GM19025 (cell line): ENCODE measurements around the gene MCAM.

Experiments used
- ATAC-seq: cut with Tn5 transposase; IDR thresholded peaks from one replicate; pipeline ENCODE4 v1.9.1; 2021; ENCODE audit warnings: mild to moderate bottlenecking, low read depth, moderate library complexity; ENCODE audit not compliant: unreplicated experiment

The MCAM gene, protein sequence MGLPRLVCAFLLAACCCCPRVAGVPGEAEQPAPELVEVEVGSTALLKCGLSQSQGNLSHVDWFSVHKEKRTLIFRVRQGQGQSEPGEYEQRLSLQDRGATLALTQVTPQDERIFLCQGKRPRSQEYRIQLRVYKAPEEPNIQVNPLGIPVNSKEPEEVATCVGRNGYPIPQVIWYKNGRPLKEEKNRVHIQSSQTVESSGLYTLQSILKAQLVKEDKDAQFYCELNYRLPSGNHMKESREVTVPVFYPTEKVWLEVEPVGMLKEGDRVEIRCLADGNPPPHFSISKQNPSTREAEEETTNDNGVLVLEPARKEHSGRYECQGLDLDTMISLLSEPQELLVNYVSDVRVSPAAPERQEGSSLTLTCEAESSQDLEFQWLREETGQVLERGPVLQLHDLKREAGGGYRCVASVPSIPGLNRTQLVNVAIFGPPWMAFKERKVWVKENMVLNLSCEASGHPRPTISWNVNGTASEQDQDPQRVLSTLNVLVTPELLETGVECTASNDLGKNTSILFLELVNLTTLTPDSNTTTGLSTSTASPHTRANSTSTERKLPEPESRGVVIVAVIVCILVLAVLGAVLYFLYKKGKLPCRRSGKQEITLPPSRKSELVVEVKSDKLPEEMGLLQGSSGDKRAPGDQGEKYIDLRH

DNA sequence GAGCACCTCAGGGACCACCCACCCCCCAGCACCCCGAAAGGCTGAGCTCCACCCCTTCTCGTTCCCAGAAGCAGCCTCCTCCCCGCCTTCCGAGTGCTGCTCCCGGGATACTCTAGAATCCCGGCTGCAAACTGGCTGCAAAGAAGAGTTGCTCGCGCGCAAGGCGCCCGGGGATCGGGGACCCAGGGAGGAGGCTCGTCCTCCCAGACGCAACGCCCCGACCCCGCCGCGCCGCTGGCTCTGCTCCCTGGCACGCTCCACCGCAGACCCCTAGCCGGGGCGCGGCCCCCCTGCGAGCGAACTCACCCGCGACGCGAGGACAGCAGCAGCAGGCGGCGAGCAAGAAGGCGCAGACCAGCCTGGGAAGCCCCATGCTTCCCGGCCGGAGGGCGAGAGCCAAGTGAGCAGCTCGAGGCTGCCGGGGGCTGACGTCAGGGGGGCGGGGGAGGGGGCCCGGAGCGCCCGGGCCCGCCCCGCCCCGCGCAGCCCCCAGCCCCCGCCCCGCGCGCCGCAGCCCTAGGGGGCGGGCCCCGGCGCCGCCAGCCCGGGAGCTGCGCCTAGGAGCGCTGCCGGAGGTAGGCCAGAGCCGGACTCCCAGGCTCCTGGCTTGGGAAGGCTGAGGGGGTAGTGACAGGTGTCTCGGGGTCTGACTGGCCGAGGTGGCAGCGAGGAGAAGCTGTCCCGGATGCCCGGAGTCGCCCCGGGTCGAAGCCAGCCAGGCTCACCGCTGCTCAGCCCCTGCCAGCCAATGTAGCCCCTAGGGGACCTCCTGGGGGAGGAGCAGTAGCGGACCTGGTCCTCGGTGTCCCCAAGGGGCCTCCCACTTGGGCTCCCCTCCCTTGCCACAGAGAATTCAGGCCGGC lies at the start of gene MCAM:
Gene MCAM (minus strand): TSS at position 402 of the 863 bp plus-strand sequence. CDS start 29 bp downstream, at position 373.
- no peak for ATAC-seq

DNA sequence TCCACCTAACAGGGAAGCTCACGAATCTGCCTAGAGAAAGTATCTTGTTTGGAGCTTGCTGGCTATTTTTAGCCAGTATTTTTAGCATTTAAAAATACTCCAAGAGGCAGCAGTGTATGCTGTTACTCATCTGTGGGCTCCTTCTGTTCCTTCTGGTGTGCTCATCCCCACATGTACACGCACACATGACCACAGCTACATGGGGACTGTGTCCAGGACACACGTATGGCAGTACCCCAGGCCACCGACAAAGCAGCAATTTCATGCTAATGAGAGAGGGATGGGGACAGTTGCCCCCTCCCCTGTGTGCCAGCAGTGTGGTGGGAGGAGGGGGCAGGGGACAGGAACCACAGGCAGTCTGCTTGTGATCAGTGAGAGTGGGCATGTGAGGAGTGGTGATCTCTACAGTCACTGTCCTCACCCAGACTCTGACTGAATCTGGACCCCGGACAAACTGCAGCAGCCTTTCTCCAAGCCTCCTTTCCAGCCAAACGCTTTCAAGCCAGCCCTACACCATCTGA lies 48.2 kb upstream of the MCAM start:
- no peak for ATAC-seq

DNA sequence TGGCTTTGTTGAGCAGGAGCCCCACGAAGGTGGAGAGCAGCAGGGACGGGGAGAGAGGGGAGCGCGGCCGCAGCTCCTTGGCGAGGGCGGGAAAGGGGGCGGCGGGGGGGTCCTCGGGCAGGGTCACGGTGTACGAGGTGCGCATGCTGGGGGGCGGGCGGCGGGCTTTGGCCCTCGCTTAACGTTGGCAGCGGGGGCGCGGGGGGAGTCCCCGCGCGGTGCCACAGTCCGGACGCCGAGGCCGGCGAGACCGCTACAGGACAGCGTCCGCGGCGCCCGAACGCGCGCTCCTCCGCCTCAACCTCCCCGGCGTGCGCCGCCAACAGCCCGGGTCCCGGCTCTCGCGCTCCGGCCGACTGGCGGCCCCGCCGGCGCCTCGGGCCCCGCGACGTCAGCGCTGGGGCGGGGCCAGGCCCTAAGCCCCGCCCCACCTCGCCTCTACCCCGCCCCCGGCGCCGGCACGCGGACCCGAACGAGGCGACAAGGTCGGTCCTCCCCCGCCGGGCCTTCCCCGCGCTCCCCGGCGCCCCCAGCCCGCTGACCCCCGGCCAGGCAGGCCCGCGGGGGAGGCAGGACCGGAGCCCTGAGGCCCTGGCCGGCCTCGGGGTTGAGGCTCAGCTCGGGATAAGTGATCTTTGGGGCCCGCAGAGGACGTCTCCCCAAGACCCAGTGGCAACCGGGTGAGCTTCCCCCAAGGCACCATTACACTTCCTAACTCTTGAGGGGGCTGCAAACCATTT lies 47.1 kb upstream of the MCAM start:
- ATAC-seq = no peak

DNA sequence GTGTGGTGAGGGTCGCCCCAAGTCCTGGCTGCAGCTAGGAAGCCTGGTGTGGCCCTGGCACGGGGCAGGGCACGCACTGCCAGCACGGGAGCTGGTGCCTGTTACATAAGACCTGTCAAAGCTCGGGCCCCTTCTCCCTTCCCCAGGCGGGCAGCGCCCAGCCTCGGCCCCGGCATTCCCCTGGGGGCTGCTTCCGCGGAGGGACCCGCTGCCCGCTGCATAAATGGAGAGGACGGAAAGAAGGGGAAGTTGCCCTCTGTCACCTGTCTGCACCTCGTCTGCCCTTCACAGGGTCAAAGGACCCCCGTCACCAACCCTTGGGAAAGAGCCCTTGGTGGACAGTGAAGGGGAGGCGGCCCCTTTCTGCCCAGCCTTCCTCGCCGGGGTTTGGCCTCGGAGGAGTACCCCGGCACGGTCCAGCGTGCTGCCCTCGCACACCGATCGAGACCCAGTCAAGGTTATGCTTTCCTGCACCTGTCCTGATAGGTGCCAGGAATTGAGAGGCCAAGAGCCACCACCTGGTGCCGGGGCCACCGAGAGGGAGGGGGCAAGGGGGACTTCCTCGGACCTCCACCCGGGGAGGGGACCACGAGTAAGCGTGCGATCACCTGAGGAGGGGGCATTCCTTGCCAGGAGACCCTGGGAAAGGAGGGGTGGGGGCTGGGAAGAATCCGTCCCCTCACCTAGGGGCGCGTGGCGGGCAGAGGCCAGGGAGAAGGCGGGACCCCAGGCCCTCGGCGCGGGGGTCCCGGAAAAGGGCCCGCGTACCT lies 46.3 kb upstream of the MCAM start:
- no peak for ATAC-seq

DNA sequence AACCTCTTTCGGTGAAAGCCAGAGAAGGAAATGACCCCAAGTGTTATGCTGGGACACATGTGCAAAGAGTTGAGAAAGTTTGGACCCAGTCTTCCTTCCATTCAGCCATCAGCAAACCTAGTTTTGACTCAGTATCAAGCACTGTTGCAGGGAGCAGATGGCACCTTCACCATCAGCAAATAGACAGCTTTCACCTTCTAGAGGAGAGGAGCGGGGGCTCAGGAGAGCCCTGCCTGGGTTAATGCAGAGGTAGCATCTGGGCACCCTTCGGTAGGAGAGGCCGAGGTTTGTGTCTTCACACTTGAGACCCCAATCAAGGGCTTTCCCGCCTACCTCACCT lies 45.8 kb upstream of the MCAM start:
- no peak for ATAC-seq

DNA sequence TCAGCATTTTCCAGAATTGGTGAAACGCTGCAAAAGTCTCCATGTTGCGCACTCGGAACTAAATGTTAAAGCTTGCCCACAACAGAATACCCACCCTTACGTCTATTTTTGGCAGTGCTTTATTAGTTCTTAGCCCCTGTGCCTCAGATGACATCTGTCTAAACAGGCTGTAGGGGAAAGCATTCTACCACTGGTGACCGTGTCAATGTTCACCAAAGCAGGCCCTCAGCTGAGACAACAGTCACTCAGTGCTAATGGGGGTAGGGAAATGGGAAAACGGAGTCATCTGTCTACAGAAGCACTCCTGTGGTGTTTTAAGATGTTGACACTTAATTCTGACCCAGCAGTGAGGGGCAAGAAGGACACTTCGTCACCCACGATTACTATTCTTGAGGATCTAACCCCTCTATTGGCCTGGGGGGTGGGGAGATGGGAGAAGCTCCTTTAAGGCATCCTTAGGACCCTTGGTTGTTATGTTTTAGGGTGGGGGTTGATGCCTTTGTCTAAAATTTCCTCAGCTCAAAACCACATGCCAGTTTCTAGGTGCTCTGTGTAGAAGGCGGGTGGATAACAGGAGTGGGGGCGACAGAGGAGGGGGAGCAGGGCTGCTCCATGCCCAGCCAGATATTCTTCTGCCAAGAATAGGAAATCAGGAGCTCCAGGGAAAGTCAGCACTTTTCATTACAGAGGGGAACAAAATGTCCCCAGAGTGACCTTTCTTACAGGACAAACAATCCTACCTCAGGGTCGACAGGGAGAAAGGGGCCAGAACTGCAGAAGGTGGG lies 45.2 kb upstream of the MCAM start:
- no peak for ATAC-seq

DNA sequence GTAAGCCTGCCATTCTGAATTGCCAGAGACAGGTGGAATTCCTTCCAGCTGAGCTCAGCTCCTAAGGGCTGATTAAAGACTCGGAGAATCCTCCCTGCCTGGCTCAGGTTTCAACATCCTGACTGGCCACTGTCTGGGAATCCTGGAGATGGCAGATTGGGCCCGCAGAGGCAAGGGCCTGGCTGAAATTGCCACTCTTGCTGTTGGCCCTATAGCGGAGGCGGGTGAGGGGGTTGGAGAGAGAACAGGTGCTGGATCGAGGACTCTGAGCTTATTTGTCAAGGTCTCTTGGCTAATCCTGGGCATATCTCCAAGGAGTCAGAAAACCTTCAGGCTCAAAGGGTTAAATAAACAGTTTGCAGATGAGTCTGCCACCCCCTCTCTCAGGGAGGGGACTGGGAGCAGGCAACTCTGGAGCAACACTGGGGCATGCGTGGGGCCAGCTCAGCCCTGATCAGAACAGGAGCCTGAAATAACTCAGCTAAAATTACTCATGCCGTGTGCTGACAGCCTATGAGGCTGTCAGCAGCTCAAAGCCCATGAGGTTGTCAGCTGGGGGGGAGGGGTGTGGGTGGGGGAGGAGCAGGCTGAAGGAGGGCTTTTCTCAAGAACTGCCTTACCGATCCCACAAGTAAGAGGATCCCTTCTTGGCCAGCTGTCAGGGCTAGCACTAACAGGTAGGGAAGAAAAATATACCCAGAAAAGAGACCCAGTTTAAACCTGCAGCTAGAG lies 44.3 kb upstream of the MCAM start:
- no peak for ATAC-seq

DNA sequence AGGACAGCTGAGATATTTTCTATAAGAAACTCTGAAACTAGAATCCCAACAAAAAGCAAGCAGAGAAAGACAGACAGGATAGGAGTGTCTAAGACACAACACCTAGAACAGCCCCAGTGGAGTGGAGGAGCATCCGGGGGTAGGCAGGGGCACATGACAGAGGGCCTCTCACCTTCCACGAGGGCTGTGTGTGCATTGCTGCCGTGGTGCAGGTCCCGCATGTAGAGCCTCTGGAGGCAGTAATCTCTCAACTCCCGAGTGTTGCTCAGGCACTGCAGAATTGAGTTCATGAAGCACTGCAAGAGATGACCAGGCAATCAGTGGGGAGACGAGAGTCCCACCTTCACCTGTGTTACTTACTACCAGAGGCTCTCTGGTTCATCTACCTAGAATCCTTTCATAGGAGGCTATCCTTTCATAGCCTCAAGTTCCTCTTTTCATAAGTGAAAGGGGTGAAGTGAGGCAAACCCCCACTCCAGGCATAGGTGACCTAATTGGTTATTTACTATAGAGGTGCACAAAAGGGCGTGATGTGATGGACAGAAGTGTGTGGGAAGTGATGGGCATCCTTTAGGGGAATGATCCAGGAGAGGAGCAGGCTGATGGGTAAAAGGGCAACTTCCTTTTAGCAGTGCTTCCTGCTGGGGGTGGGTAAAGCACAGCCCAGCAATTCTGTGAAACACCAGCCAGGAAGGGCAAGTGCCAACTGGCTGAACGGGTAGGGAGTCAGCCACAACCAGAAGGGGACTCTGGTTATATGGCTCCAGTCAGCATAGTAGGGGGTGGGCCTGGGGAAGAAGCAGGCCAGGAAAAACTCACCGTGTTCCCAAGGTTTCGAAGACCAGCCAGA lies 42.7 kb upstream of the MCAM start:
- ATAC-seq = no peak

DNA sequence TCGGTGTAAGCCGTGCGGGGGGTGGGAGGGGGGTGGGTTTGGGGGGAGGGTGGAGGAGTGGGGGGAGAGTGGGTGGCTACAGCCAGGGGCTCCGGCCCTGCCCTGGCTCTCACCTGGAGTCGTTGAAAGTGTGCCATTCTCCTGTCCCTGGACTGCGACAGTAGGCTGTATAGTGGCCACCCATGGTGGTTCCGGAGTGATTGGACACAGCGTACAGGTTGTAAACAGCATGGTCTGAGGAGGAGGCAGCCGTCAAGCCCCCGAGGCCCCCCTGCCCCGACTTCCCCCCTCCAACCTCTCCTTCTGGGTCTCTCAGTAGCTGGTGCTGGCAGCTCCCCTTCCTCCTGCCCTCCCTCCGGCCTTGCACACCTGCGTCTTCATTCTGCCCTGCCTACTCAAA lies 40.1 kb upstream of the MCAM start:
- ATAC-seq = no peak

DNA sequence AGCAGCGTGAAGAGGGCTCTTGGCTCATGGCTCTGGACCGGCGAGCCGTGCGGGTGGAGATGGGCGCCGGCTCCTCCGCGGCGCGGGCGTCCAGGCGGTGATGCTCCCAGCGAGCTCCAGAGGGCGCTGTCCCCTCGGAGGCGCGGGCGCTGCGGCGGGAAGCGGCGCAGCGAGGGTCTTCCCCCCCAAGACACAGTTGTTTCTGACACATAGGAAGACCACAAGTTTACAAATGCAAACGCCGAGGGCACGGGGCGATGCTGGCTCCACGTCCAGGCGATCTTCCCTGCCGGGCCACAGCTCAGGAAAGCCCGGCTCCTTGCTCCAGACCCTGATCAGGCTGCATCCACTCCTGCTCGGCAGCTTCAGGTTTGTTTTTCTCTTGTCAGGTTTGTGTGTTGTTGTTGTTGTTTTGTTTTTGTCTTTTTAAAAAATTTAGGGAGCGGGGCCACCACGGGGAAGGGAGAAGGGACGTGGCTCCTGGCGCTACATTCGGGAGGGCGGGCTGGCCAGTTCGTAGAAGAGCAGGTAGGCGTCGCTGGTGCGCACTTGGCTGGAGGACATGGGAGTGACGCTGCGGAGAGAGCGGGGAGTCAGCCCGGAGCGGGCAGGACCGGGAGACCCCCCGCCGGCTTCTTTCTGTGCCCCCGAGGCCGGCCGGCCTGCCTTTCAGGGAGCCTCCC lies 39.6 kb upstream of the MCAM start:
- peak; percentile 47 for ATAC-seq

DNA sequence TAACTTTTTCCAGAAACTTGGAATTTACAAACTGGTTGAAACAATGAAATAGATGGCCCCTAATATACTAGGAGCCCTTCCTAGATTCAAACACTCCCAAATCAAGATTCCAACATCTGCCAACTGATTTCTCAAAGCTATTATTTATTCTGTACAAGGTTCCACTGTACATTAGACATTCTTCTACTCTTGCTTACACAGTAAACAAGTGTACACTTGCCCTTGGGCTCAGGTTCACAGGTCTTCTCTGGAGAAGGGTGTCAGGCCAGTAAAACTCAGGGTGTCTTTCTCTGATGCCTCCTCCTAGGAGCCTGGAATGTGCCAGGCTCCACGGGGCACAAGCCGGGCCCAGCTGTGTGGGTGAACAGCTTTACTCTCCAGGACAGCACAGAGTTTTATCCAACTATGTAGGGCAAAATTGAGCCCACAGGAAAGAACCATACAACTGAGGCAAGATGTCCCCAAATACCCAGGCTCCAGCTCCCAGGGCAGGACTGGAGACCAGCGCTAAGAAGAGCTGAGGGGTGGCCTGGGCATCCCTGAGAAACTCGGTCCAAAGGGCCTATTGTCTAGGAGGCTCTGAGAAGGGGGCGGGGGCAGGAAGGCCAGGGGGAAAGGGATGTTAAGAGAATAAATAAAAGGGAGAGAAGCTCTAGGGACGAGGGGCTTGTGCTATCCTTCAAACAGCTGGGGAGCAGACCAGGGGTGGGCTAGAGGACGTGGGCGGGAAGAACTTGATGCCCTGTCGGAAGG lies 38.3 kb upstream of the MCAM start:
- ATAC-seq = no peak

DNA sequence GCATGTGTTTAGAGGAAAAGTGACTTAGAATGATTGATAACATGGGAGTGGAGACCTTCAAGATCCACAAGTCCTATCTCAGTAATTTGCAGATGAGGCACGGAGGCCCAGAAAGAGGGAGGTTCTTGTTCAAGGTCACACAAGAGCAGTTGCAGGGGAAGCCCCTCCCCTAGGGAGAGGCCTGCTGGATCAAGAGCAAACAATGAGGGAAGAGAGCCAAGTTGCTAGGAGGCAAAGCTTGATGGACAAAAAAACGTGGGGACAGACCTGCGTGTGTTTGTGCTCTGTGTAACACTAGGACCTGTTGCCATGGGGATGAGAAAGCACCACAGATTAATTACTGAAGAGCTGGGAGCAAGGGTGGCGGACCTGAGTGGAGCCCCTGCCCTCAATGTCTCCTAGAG lies 35.9 kb upstream of the MCAM start:
- no peak for ATAC-seq

DNA sequence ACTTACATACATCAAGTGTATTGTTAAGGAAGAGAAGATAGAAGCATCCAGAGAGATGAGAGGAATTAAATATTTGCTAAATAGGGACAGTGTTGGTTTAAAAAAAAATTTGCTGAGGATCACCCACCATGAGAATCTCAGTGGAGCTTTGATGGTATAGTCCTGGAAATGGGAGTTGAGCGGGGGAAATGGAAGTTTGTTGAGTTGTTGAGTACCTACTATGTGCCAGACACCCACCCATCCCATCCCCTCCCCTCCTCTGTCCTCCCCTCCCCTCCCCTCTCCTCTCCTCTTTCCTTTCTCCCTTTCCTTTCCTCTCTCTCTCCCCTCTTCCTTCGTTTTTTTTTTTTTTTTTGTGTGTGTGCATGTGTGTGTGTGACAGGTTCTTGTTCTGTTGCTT lies 34.3 kb upstream of the MCAM start:
- no peak for ATAC-seq

DNA sequence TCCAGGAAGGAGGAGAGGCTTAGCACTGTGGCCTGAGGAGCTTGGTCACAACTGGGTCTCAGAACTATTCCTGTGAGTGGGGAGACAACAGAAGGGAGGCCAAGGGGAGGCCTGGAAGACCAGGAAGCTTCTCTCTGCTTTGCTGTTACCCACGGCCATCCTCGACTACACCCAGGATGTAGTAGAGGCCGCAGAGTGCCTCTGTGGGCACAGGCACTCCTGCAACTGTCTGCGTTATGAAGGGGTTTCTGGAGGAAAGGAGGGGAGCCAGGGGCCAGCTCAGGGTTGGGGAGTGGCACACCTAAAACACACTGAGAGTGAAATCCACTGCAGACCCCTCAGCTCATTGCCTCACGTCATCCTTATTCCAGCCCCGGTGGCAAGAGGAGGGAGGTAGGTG lies 33.4 kb upstream of the MCAM start:
- no peak for ATAC-seq

DNA sequence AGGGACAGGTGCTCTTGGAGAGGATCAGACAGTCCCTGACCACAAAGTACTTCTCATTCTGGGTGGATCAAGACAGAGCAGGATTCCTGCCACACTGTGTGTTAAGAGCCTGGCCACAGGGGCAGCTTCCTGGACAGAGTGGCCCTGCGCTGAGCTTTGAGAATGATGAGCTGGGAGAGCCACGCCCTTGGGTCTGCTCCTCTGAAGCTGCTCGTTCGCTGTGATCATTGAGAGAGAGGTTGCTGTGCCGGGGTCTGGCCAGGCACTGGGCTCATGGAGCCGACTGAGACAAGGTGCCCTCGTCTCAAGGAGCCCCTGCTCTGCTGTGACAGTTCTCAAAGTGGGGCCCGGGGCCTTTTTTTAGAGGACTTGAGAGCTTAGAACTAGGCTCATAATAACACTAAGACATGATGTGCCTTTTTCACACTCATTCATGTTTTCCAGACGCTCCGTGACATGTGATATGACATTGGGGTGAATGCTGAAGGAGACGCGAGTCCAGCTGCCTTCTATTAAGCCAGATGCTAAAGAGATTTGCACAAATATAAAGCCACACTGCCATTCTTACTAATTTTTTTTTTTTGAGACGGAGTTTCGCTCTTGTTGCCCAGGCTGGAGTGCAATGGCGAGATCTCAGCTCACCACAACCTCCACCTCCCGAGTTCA lies 31.1 kb upstream of the MCAM start:
- ATAC-seq = no peak

DNA sequence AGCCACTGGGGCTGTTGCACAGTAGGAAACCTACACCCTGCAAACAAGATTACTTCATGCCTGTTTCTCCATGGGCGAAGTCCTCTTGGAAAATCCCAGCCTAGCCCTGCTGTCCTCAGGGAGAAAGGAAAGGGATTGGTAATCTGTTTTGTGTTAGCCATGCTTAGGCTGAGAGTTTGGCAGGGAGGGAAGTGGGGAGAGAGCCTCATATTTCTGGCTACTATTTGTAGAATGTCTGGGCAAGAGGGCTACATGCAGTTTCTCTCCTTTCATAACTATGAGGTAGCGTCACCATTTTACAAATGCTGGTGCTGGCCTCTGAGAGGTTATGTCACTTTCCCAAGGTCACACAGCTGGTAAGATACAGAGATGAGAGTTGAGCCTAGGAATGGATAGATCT lies 30.3 kb upstream of the MCAM start:
- no peak for ATAC-seq
